Fibroblast of the conjunctiva (primary cell): ENCODE results near the gene NTRK1.

Source experiments
- DNase-seq: peaks from one replicate; pipeline ENCODE4 v3.0.0-alpha.2; 2010; ENCODE audit warnings: low read depth

Gene NTRK1

GRCh38 chr1:156898161-156898566, 37.5 kb downstream of the NTRK1 start:
- DNase-seq: no peak

GRCh38 chr1:156898971-156899664, 38.5 kb downstream of the NTRK1 start:
- DNase-seq: no peak

GRCh38 chr1:156899956-156900718, 39.5 kb downstream of the NTRK1 start:
- DNase-seq: no peak

- no peak for DNase-seq
These were observed 40.4 kb downstream of the NTRK1 start for GRCh38 chr1:156900896-156901589.

GRCh38 chr1:156901590-156901900, 40.9 kb downstream of the NTRK1 start:
- no peak for DNase-seq

- no peak for DNase-seq
These were observed 41.6 kb downstream of the NTRK1 start for GRCh38 chr1:156901966-156902915.

GRCh38 chr1:156903328-156904091, 42.8 kb downstream of the NTRK1 start:
- no peak for DNase-seq

GRCh38 chr1:156904187-156904959, 43.7 kb downstream of the NTRK1 start:
- no peak for DNase-seq

- no peak for DNase-seq
These were observed 44.5 kb downstream of the NTRK1 start for GRCh38 chr1:156905176-156905575.

- DNase-seq: no peak
These were observed 45.0 kb downstream of the NTRK1 start for GRCh38 chr1:156905651-156906050.

- DNase-seq: no peak
These were observed 45.7 kb downstream of the NTRK1 start for GRCh38 chr1:156906206-156906906.

GRCh38 chr1:156908541-156908940, 47.9 kb downstream of the NTRK1 start:
- no peak for DNase-seq

- no peak for DNase-seq
These were observed 48.3 kb downstream of the NTRK1 start for GRCh38 chr1:156908955-156909354.

- no peak for DNase-seq
These were observed 49.0 kb downstream of the NTRK1 start for GRCh38 chr1:156909671-156910070.

GRCh38 chr1:156910309-156910782, 49.7 kb downstream of the NTRK1 start:
- no peak for DNase-seq

GRCh38 chr1:156911577-156912298, 51.1 kb downstream of the NTRK1 start:
- DNase-seq: no peak

- DNase-seq: no peak
These were observed 51.6 kb downstream of the NTRK1 start for GRCh38 chr1:156912310-156912709.

GRCh38 chr1:156912861-156913808, 52.5 kb downstream of the NTRK1 start:
- no peak for DNase-seq
